MM.1S (cell line): Measurements from ENCODE around the gene LRRC63.

ENCODE experiments used
- CTCF ChIP-seq: fragments of 300-600 bp; sonication (generic); IDR thresholded peaks from 2 replicates; pipeline ENCODE4 v1.5.1; 2016; ENCODE audit warnings: antibody characterized with exemption, low read length, mixed read lengths
- EZH2 ChIP-seq: fragments of 300-600 bp; sonication (generic); optimal IDR thresholded peaks from 2 replicates; pipeline ENCODE3; 2017; ENCODE audit warnings: low read depth, mild to moderate bottlenecking, antibody characterized with exemption, low read length, mixed read lengths

GRCh38 chr13:46296115-46296822, 84.5 kb downstream of the LRRC63 start:
- TF ChIP-seq CTCF (no peak), EZH2 (no peak)
